HG02943 (cell line): ENCODE data around the gene CS.
A peak's percentile ranks its signal among the peaks of the same experiment; 100 is the strongest.

Experiments used
- ATAC-seq: cut with Tn5 transposase; IDR thresholded peaks from one replicate; pipeline ENCODE4 v1.9.1; 2021; ENCODE audit warnings: mild to moderate bottlenecking, low read depth, moderate library complexity; ENCODE audit not compliant: unreplicated experiment

Gene CS

DNA sequence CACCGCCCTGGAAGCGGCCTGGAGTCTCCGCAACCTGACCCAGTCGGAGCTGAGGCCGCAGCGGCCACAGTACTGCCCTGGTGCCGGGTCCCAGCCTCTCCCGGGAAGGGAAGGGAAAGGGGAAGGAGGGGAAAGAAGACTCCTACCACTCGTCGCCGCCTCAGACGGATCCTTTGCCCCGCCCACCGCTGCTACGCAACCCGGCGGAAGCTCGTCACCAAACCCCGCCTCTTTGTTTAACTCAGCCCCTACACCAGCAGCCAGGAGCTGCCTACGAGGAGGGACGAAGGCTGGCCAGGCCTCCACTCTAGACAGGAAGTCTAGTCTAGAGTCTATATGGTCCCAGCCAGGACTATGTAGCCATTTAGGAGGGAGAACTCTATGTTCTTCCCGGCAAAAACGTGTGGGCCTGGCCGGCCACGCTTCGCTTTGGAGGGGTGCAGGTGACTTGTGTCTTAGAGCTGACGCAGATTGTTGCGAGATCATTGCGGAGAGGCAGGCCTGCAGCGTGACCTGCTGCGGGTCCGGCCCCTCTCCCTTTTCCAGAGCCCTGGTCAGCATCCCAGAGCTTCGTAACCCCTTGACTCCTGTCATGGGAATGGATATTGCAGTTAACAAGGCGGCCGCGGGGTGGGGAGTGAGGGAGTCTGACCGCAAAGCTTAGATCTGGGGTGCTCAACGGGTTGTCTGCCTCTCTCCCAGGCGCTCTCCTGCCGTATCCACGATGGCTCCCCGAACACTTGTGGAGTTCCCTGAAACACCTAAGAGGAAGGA, 78.2 kb downstream of the CS start, which contains the start of gene RNF41:
Gene RNF41 (minus strand): TSS at position 166 of the 774 bp plus-strand sequence. CDS start 7,875 bp downstream, outside the sequence.
- ATAC-seq: peak; percentile 72
